ENCODE results near the gene PSMB2.
A peak's percentile ranks its signal among the peaks of the same experiment; 100 is the strongest.

DNA sequence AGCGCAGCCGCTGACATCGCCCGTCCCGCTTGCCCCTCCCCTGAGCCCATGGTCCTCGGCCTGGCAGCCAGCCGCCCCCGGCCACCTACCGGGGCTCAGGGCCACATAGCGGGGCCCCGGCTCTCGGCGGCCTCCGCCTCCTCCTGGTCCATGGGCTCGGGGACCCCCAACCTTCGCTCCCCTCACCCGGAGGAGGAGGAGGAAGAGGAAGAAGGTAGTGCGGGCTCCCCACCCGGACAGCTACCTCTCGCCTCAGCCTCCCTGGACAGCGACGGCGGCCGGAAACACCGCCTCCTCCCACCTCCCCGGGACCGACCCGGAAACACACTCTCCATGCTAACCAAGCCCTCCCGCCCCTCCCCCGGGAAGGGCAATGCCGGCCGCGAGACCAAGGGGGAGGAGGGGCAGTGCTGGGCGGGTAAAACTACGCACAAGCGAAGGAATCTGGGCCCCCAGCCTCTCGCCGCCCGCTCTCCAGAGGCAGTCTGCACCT, 84.2 kb downstream of the PSMB2 start, which contains the start of gene KIAA0319L:
- TF ChIP-seq CTCF (IDR thresholded peaks at IDR 0.05) (no peak), POLR2AphosphoS5 (IDR thresholded peaks at IDR 0.05) (peak; percentile 66 to 73 (median 67))
